ENCODE measurements around the gene APOL3.
A peak's percentile ranks its signal among the peaks of the same experiment; 100 is the strongest.
"Not testable (repeated sequence)": the region's sequence is repeated elsewhere in the genome, so short reads cannot be mapped to it uniquely, and the experiment has no call there.

Gene APOL3

DNA sequence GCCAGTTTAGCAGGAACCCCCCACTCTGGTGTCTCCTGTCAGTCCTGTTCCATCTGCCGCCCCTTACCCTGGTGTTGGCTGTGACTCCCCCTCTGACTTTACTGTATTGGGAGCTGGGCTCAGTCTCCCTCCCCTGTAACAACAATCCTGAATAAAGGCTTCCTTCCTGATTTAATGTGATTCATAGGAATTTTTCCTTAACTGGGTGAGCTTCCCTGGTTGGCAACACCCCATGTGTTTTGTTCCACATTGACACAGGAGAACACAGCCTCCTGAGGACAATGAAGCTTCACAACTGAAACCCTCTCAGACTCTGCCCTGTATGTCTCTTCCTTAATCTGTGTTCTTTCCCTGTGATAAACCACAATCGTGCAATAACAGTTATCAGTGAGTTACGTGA, 32.6 kb upstream of the APOL3 start:
- DNase-seq (ENCODE audit: low read depth): no peak

GRCh38 chr22:36192542-36192941, 32.0 kb upstream of the APOL3 start:
- no peak for DNase-seq (ENCODE audit: low read depth)

GRCh38 chr22:36191106-36191836, 30.7 kb upstream of the APOL3 start:
- DNase-seq (ENCODE audit: low read depth): no peak

DNA sequence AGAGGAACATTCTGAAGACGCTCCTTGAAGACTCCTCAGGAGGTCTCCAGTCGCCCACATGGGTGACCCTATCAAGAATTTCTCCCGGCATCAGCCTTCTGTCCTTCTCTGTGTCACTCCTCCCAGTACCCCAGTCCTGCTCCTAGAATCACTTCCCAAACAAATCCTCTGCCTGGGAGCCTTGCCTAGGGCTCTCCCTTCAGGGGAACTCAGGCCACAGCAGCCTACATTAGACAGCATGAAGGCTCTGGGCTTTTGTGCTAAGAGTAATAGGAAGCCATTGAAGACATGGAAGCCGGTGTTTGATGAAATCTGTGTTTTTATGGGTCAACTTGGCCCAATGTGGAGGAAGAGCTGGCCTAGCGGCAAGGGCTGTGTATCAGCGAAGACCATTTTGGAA, 27.3 kb upstream of the APOL3 start:
- not testable (repeated sequence) for DNase-seq (ENCODE audit: low read depth)

DNA sequence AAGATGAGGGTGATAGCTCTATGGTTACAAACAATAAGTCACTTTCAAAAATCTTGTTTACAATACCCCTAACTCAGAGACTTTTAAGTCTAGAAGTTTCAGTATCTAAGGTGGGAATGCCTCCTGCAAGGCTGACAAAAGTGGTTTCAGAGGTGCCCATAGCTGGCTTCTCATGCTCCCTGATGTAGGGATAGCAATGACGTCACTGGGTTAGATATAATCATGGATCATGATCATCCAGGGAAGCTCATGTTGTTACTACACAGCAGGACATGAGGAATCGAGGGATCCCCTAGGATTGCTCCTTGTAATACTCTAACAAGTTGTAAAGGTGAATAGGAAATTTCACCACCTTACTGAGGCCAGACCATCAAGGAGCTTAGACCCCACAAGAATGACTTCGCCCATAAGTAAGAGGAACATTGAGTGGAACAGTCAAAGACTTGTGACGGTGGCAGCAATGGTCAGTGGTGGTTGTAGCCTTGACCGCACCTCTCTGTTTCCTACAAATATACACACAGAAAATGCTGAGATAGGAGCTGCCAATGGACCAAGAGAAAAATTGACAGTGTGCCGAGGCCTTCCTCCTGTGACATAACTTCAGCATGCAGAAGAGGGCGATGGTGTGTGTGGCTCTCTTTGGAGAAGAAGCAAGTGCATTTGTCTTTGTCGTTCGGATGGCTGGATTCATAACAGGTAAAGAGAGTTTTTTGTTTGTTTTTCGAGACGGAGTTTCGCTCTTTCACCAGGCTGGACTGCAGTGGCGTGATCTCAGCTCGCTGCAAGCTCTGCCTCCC, 25.5 kb upstream of the APOL3 start:
- DNase-seq (ENCODE audit: low read depth): no peak

DNA sequence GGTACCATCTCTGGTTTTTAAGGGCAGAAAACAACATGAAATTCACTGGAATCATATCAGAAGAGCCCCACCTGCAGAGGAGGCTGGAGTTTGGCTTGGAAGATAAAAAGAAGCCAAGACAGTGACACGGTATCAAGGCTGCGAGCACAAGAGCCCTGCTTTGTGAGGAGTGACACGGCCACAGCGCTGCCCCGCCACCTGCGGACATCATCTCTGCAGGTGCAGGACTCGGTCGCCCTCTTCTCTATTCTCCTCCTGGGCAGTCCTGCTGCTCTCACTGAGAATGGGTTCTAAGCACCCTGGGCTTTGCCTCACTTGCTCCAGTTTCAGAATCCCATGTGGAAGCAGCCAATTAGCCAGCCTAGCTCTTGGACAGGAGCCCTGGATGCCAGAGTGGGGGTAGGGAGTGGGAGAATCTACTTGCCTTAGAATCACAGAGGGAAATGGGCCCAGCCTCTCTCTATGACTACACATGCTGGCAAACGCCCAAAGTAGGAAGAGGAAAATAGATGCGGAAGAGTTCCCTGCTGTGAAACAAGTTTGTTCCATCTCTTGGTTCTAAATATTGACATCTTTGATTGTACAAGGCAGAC, 24.0 kb upstream of the APOL3 start:
- no peak for DNase-seq (ENCODE audit: low read depth)

GRCh38 chr22:36183446-36183845, 22.9 kb upstream of the APOL3 start:
- no peak for DNase-seq (ENCODE audit: low read depth)

DNA sequence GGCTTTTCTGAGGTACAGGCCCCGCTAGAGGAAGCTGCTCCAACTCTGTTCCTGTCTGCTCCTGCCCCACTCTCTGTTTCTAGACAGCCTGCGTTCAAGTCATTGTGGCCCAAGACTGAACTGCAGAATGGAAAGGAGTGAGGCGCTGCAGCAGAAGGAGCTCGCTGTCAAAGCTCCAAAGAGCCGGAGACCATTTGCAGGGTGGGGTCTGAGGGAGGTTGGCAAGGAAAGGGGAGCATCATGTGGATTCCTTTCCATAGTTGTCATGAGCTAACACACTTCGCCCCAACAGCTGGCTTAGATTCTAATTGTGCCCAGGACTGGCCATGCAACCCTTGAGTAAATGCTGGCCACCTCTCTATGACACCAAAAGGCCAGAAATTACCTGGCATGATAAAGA, 22.3 kb upstream of the APOL3 start:
- no peak for DNase-seq (ENCODE audit: low read depth)

DNA sequence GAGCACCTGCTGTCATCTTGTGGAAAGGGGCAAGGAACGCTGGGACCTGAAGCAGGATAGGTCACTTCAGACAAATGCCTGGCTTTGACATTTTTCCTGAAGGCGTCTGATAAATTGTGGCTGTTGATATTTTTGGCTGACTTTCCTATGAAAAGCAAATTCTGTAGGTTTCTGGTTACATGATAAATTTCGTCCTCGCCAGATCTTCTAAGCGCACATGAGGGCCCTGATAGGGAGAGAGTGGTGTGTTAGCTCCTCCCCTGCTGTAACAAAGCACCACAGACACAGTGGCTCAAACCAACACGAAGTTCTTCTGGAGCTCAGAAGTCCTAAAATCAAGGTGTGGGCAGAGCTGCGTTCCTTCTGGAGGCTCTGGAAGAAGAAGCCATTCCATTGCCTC, 21.5 kb upstream of the APOL3 start:
- DNase-seq (ENCODE audit: low read depth): no peak

DNA sequence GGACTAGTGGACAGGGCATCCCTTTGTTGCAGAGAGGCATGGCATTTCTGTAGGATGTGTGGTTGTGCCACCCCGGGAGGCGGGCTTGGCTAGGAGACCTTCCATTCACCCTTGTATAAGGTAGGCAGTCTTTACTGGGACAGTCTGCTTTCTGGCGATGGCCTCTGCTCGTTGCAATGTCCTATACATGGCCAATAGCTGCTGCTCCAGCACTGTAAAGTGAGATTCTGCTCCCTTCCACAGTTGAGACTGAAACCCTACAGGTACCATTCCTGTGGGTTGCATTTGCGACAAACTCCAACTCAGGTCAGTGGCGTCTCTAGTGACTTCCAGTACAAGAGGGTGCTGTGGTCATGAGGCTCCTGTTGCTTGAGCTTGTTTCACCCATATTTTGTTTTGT, 20.4 kb upstream of the APOL3 start:
- no peak for DNase-seq (ENCODE audit: low read depth)

DNA sequence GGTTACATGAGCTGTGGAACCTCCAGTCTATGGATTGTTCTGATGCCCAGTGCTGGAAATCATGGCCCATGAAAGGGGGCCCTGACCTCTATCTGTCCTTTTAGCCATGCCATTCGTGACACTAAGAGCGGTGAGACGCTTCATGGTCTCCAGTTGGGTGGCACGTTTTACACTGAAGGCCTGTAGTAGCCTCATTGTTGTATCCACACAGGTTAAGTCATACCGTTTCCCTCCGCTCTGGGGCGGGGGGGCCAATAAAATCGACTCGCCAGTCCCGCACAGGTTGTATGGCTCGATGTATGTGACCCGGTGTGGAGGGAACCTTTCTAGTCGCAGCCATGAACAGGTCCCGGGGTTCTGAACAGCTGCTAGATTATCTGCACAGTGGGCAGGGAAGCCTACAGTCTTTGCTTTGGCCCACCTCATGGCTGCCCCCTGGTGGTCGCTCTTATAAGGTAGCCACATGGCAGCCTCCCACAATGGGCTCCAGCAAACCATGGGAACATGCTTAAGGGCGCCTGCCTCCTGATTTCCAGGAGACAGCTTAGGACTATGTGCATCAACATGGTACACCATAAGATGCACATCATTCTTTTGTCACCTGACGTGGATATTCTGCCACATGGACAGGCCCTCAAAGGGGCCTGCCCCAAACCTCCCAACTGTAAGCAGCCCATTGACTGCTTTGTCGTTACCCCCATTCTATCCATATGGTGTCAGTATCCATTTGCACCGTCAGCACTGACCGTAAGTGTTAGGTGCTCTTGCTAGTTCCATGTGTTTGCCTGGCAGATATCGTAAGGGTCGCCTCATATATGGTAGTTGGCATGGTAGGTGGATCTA, 19.7 kb upstream of the APOL3 start:
- DNase-seq (ENCODE audit: low read depth): peak; percentile 92

DNA sequence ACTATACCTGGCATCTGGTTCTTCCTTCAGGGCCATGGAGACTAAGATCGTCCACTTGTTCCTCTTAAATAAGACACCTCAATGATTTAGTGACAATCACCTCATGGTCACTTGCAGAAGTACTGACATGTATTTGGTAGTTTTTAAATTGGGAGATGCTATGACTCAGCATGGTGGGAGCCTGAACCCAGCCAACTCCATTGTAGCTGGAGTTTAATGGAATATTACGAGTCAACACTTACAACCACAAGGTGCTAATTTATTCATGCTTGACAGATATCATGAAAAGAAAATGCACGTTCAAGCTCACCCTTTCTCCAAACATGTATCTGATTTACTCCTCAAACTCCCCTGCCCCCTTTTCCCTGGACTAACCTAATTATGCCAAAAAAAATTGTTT, 16.6 kb upstream of the APOL3 start:
- no peak for DNase-seq (ENCODE audit: low read depth)

DNA sequence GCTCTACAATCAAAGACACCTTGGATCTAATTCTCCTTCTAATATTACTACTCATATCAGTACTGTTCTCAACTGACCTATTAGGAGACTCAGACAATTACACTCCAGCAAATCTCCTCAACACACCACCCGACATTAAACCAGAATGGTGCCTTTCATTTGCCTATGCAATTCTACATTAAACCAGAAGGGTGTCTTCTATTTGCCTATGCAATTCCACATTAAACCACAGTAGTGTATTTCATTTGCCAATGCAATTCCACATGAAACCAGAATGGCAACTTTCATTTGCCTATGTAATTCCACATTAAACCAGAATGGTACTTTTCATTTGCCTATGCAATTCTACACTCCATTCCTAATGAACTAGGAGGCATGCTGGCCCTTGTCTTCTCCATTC, 15.3 kb upstream of the APOL3 start:
- DNase-seq (ENCODE audit: low read depth): no peak

- DNase-seq (ENCODE audit: low read depth): no peak
Observed at GRCh38 chr22:36171941-36172340, 11.4 kb upstream of the APOL3 start.

GRCh38 chr22:36166518-36167220, 6.1 kb upstream of the APOL3 start:
- DNase-seq (ENCODE audit: low read depth): no peak

- DNase-seq (ENCODE audit: low read depth): no peak
Observed at GRCh38 chr22:36166086-36166485, 5.5 kb upstream of the APOL3 start.

DNA sequence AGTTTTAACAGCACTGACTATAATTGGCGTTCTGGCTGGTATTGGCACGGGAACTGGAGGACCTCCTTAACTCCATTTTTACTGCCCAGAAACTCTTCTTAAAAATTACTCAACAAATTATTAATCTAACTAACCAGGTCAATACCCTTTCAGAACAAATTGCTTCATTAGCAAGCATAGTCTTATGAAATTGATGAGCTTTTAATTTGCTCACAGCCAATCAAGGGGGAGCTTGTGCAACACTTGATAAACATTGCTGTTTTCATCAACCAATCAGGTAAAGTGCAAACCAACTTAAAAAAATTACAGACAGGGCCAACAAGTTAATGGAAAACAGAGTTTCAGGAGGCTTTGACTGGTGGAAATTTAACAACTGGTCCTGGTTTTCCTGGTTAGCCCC, 4.6 kb upstream of the APOL3 start:
- DNase-seq (ENCODE audit: low read depth): no peak

- DNase-seq (ENCODE audit: low read depth): no peak
Observed at GRCh38 chr22:36164621-36165020, 4.1 kb upstream of the APOL3 start.

GRCh38 chr22:36163497-36163896, 2.9 kb upstream of the APOL3 start:
- DNase-seq (ENCODE audit: low read depth): no peak

GRCh38 chr22:36162127-36163034, 1.8 kb upstream of the APOL3 start:
- no peak for DNase-seq (ENCODE audit: low read depth)

GRCh38 chr22:36161793-36162126, 1.2 kb upstream of the APOL3 start:
- DNase-seq (ENCODE audit: low read depth): not testable (repeated sequence)

Data from activated T-cell treated with anti-CD3 and anti-CD28 coated beads for 1 hour (primary cell).